NCI-H446 treated with DMSO at 0.1 percent for 48 hours (cell line): Measurements from ENCODE around the gene EDEM2.
"Not testable (repeated sequence)": the region's sequence is repeated elsewhere in the genome, so short reads cannot be mapped to it uniquely, and the experiment has no call there.

Experiments
- DNase-seq: peaks from one replicate; lab custom pipeline; 2025; lab: John Stamatoyannopoulos, UW

EDEM2 gene

GRCh38 chr20:35168701-35169409, 21.7 kb upstream of the EDEM2 start:
- not testable (repeated sequence) for DNase-seq

GRCh38 chr20:35167787-35168186, 20.7 kb upstream of the EDEM2 start:
- DNase-seq: no peak

GRCh38 chr20:35166242-35166830, 19.2 kb upstream of the EDEM2 start:
- no peak for DNase-seq

- DNase-seq: no peak
Measured at GRCh38 chr20:35165221-35166185, 18.4 kb upstream of the EDEM2 start.

GRCh38 chr20:35164531-35164930, 17.4 kb upstream of the EDEM2 start:
- DNase-seq: not testable (repeated sequence)

- DNase-seq: not testable (repeated sequence)
Measured at GRCh38 chr20:35160341-35160740, 13.2 kb upstream of the EDEM2 start.

- no peak for DNase-seq
Measured at GRCh38 chr20:35156978-35157377, 9.8 kb upstream of the EDEM2 start.

GRCh38 chr20:35155936-35156335, 8.8 kb upstream of the EDEM2 start:
- no peak for DNase-seq

- DNase-seq: no peak
Measured at GRCh38 chr20:35151736-35152135, 4.6 kb upstream of the EDEM2 start.

- no peak for DNase-seq
Measured at GRCh38 chr20:35150846-35151579, 3.9 kb upstream of the EDEM2 start.

- not testable (repeated sequence) for DNase-seq
Measured at GRCh38 chr20:35147575-35148071, 487 bp upstream of the EDEM2 start.

- no peak for DNase-seq
Measured at GRCh38 chr20:35146299-35146919, 727 bp downstream of the EDEM2 start.

GRCh38 chr20:35145141-35145564, 2.0 kb downstream of the EDEM2 start:
- DNase-seq: peak; percentile 47

GRCh38 chr20:35144694-35145093, 2.4 kb downstream of the EDEM2 start:
- no peak for DNase-seq

GRCh38 chr20:35135867-35136586, 11.1 kb downstream of the EDEM2 start:
- no peak for DNase-seq

- no peak for DNase-seq
Measured at GRCh38 chr20:35134880-35135279, 12.3 kb downstream of the EDEM2 start.

- DNase-seq: no peak
Measured at GRCh38 chr20:35134472-35134871, 12.7 kb downstream of the EDEM2 start.

- DNase-seq: no peak
Measured at GRCh38 chr20:35133735-35134134, 13.4 kb downstream of the EDEM2 start.

GRCh38 chr20:35133031-35133430, 14.1 kb downstream of the EDEM2 start:
- no peak for DNase-seq

- no peak for DNase-seq
Measured at GRCh38 chr20:35131934-35132333, 15.2 kb downstream of the EDEM2 start.

- no peak for DNase-seq
Measured at GRCh38 chr20:35129647-35130069, 17.5 kb downstream of the EDEM2 start.
